ENCODE data around the gene ATP6V1F. TPM values are rescaled to one million over a fixed set of nuclear protein-coding genes. Genes with fewer than 3 reads are reported as not detected.
A peak's percentile ranks its signal among the peaks of the same experiment; 100 is the strongest.

ATP6V1F gene
- total RNA-seq, 1 experiment from 2014 or later: 149 TPM

DNA sequence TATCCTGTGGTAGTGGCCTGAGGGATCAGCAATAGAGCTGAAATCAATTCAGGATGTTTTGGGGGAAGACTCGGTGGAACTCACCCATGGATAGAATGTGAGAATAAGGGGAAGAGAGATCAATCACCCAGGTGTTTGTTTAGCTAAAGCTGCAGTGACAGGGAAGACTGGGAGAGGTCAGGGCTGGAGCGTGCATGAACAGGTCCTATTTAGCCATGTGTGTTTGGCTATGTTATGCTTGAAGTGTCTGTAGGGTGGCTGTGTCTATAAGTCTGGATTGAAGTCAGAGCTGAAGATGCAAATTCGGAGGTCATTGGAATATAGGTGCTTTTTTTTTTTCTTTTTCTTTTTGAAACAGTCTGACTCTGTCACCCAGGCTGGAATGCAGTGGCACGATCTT lies 4.6 kb downstream of the ATP6V1F start:
- intact Hi-C loops (cut with micrococcal nuclease): no loop called here
- TF ChIP-seq EZH2 (IDR thresholded peaks at IDR 0.05) (no peak), POLR2AphosphoS5 (IDR thresholded peaks at IDR 0.05; ENCODE audit: low read depth, low read length) (0 out of 2 replicates have a peak, but pooled peaks have one; percentile 9), JUND (IDR thresholded peaks at IDR 0.05) (no peak), SRF (IDR thresholded peaks at IDR 0.05; ENCODE audit: low read depth) (no peak)
- no peak overlapping the region for H3K4me3 ChIP-seq (replicated peaks in 1 of 2; ENCODE audit: low read depth in 1 of 2, low read length in 2 of 2)
- ChIA-PET RAD21 (ENCODE audit: low non-redundant PET in 1 of 2, low total read pairs in 2 of 2, uncharacterized antibody in 2 of 2, unreplicated experiment in 2 of 2) (no interaction called here), POLR2A (no interaction called here), CTCF (interaction anchor here (1.2 kb wide), 1 partner anchor 440 kb away, joined by 4 read pairs; no protein-coding TSS in a partner anchor)
- ATAC-seq (no peak), DNase-seq (ENCODE audit: low read depth, low spot score) (no peak)
- H3K27me3 ChIP-seq (ENCODE audit: insufficient read depth, low read length): no peaks in the 10 kb centered on the region
- H3K79me2 ChIP-seq (ENCODE audit: insufficient read depth, low read length): peaks cover 23% of the 10 kb centered on the region
- H3K9ac ChIP-seq (ENCODE audit: low read length): no peak overlapping the region
- no peak overlapping the region for H2AFZ ChIP-seq (ENCODE audit: low read depth, low read length, poor library complexity, severe bottlenecking)
- no peaks in the 10 kb centered on the region for H4K20me1 ChIP-seq (ENCODE audit: insufficient read depth)
- peaks cover 3 to 7% of the 10 kb centered on the region in 2 experiments; a peak in 2 of 4 replicates for H3K36me3 ChIP-seq (ENCODE audit: control insufficient read depth in 1 of 2, insufficient read depth in 2 of 2, low read length in 2 of 2)
- BruUV-seq (replicated peaks): no TSS peak
- peaks cover 23 to 55% of the 10 kb centered on the region in 2 experiments for H3K4me1 ChIP-seq (ENCODE audit: control insufficient read depth in 1 of 2, insufficient read depth in 2 of 2, low read length in 2 of 2)
- no peaks in the 10 kb centered on the region for H3K9me3 ChIP-seq (ENCODE audit: control insufficient read depth in 1 of 2, insufficient read depth in 1 of 2, low read depth in 1 of 2, low read length in 2 of 2)
- H3K27ac ChIP-seq (ENCODE audit: low read depth, low read length): no peak overlapping the region
- H3K9me2 ChIP-seq (ENCODE audit: insufficient read depth): no peaks in the 10 kb centered on the region
- no peak overlapping the region for H3K4me2 ChIP-seq (ENCODE audit: low read length)

DNA sequence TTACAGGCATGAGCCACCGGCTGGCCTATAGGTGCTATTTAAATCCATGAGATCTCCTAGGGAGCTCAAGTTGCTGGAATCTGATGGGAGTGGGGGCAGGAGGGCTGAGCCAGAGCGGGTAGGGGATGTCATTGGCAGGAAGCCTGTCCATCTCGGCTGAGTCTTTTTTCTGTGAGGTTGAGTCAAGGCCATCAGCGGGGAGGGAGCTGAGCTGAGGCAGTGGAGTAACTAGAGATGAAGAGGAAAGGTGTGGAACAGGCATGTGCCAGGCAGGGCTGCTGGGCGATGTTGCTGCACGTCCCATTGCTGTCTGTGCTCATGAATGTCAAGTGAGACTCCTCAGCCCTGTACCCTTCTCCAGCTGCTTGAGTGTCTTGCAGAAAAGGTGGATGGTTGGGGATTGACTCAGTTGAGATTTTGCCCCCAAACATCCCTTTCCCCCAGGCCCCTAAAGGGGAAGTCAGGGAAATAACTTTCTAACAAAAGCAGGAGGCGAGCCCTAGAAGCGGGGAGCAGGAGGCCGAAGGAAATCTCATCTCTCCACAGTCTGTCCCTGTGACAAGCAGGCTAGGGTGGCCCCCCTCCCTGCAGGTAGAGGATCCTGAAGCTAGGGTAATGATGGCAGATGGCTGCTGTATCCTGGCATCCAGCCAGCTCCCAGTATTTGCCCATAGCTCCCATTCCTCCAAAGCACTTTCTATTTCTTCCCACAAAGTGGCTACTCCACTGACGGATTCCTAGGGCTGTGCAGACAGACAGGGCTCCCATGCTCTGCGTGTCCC lies 5.4 kb downstream of the ATP6V1F start:
- ChIA-PET CTCF (interaction anchor here (1.2 kb wide), 1 partner anchor 441 kb away, joined by 4 read pairs; no protein-coding TSS in a partner anchor), POLR2A (no interaction called here), RAD21 (ENCODE audit: low non-redundant PET in 1 of 2, low total read pairs in 2 of 2, uncharacterized antibody in 2 of 2, unreplicated experiment in 2 of 2) (no interaction called here)
- peaks cover 3 to 7% of the 10 kb centered on the region in 2 experiments; a peak in 2 of 4 replicates for H3K36me3 ChIP-seq (ENCODE audit: control insufficient read depth in 1 of 2, insufficient read depth in 2 of 2, low read length in 2 of 2)
- peaks cover 22% of the 10 kb centered on the region for H3K79me2 ChIP-seq (ENCODE audit: insufficient read depth, low read length)
- H3K9ac ChIP-seq (ENCODE audit: low read length): peak overlapping the region; percentile 63; the same call in 1 of the 2 replicates
- H3K9me2 ChIP-seq (ENCODE audit: insufficient read depth): no peaks in the 10 kb centered on the region
- TF ChIP-seq RAD21 (IDR thresholded peaks at IDR 0.05; ENCODE audit: low read depth) (no peak), ZFX (IDR thresholded peaks at IDR 0.05) (no peak), JUND (IDR thresholded peaks at IDR 0.05) (no peak), EGR1 (IDR thresholded peaks at IDR 0.05; ENCODE audit: low read depth) (no peak), FOSL1 (IDR thresholded peaks at IDR 0.05; ENCODE audit: low read depth) (no peak), POLR2A (IDR thresholded peaks at IDR 0.05; ENCODE audit: borderline replicate concordance, extremely low read depth, insufficient read depth, insufficient read length) (no peak)
- peaks cover 31 to 61% of the 10 kb centered on the region in 2 experiments for H3K4me1 ChIP-seq (ENCODE audit: control insufficient read depth in 1 of 2, insufficient read depth in 2 of 2, low read length in 2 of 2)
- H3K9me3 ChIP-seq (ENCODE audit: control insufficient read depth in 1 of 2, insufficient read depth in 1 of 2, low read depth in 1 of 2, low read length in 2 of 2): no peaks in the 10 kb centered on the region
- no peaks in the 10 kb centered on the region for H4K20me1 ChIP-seq (ENCODE audit: insufficient read depth)
- DNase-seq (ENCODE audit: low read depth, low spot score): no peak
- H2AFZ ChIP-seq (ENCODE audit: low read depth, low read length, poor library complexity, severe bottlenecking): no peak overlapping the region
- H3K27ac ChIP-seq (ENCODE audit: low read depth, low read length): no peak overlapping the region; the same call in 1 of the 2 replicates
- peak overlapping the region in 1 of 2 experiments; percentile 66; a peak in 1 of 4 replicates for H3K4me3 ChIP-seq (replicated peaks in 1 of 2; ENCODE audit: low read depth in 1 of 2, low read length in 2 of 2)
- intact Hi-C loops (cut with micrococcal nuclease): no loop called here
- no TSS peak for BruUV-seq (replicated peaks)
- peak overlapping the region; percentile 98 for H3K4me2 ChIP-seq (ENCODE audit: low read length)
- no peak for ATAC-seq
- H3K27me3 ChIP-seq (ENCODE audit: insufficient read depth, low read length): no peaks in the 10 kb centered on the region
